Measurements from ENCODE around the gene PSG6.
"Not testable (repeated sequence)": the region's sequence is repeated elsewhere in the genome, so short reads cannot be mapped to it uniquely, and the experiment has no call there.

The PSG6 gene

DNA sequence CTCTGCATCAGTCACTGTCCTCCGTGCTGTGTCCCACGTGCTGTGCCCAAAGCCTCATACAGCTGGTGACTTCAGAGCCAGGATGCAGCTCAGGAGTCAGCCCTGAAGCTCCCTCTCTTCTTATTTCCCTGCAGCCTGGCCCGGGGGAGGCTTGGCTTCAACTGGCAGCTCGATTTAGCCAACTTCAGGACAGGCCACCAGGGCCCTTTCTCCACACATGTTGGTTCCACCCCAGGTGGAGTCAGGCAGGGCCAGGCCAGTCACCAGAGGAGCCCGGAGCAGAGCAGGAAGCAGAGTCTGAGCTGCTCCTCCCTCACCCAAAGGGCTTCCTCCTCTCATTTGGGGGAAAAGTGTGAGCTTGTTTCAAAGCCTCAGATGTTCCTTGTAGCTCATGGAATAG, 11.5 kb downstream of the PSG6 start:
- H3K4me3 ChIP-seq (ENCODE audit: low read depth, low read length); DNase-seq (ENCODE audit: low read depth): not testable (repeated sequence)

DNA sequence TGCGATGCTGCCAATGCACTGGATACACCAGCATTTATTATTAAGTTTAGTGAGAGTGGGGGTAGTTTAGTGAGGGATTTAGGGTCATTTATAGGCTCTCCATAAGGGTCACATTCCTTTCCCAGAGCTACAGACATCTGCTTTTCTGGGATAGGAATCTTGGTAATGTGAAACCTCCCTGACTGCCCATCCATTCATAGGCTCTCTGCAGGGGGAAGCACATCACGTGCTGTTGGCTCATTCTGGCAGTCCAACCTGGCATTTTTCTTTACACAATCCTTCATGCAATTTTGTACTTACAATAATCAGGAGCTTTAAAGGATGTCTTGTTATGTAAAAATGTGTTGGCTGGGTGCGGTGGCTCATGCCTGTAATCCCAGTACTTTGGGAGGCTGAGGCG, 17.1 kb downstream of the PSG6 start:
- H3K4me3 ChIP-seq (ENCODE audit: low read depth, low read length), result not testable (repeated sequence)
- DNase-seq (ENCODE audit: low read depth), result peak; percentile 30

DNA sequence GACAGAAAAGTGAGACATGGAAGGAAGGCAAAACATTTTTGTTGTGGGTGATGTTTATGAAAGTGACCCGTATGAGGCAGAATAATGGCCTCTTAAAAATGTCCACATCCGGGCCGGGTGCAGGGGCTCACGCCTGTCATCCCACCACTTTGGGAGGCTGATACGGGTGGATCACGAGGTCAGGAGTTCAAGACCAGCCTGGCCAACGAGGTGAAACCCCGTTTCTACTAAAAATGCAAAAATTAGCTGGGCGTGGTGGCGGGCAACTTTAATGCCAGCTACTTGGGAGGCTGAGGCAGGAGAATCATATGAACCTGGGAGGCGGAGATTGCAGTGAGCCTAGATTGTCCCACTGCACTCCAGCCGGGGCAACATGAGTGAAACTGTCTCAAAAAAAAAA, 18.0 kb downstream of the PSG6 start:
- not testable (repeated sequence) for DNase-seq (ENCODE audit: low read depth); H3K4me3 ChIP-seq (ENCODE audit: low read depth, low read length)

DNA sequence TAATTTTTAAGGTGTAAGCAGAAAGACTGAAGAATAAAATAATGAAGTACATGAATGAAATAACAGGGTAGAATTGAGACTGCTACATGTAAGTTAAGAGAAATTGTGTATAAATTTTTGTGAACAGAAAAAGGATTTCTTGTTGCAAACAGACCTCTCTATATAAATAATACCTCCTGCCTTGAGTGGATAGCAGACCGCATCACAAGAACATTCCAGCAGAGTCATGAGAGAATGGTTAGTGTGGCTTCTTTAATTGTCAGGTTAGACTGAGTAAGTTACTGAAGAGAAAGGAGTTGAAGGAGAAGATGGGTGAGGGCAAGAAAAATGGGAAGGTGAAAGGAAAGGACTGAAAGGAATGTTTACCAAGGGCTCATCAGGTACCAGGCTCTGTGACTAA, 18.6 kb downstream of the PSG6 start:
- H3K4me3 ChIP-seq (ENCODE audit: low read depth, low read length), result not testable (repeated sequence)
- DNase-seq (ENCODE audit: low read depth), result peak; percentile 28

DNA sequence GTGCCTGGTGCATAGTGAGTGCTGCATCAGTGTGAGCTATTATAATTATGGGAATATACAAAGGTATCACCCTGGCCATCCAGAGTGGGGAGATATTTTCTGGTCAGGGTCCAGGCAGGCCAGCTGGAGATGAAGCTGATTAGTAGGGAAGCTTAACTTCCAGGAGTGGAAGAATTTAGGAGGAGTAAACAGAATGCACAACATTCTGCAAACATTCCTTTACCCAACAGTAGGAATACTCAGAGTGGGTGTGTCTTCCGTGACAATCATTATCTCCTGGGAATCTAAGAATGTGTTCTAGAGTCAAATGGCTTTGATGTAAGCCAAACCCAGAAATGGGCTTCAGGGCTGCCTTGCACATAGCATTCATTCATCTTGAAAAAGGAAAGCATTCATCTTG, 19.0 kb downstream of the PSG6 start:
- not testable (repeated sequence) for DNase-seq (ENCODE audit: low read depth)

DNA sequence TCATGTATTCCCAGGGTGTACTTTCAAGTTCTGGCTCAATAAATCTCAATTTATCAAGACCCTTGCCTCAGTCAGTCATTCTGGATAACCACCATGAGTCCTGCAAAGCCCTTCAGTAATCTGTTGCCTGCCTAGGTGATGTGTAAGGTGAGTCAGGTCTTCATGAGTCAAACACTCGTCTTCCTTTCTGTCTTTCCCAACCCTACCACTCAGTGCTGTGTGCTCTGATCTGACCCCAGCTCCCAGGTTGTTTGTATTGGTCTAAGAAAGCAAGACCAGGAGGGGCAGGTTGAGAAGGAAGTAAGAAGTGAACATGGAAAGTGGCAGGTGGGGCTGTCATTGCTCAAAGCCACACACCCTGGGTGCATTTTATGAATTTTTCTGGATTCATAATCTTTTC, 20.0 kb downstream of the PSG6 start:
- not testable (repeated sequence) for DNase-seq (ENCODE audit: low read depth); H3K4me3 ChIP-seq (ENCODE audit: low read depth, low read length)

More for the DNA sequence above, 19.0 kb downstream of the PSG6 start:
- not testable (repeated sequence) for H3K4me3 ChIP-seq (ENCODE audit: low read depth, low read length)

DNA sequence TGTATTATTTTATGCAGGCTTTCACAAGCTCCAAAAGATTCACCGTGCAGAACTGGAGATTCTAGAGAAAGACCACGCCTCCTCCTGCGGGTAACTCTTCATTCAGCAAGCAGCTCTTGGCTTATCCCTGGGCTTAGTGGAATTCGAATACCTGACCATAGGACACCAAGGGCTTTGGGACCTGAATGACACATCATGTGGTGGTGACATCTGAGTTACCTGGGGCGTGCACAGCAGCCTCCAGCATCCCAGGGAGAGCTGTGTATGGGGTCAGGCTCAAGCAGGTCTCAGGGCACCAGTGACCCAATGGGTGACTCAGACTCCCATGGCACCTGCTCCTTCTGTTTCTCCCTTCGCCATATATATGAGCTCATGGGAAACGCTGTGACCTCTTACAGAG, 27.2 kb downstream of the PSG6 start:
- not testable (repeated sequence) for DNase-seq (ENCODE audit: low read depth)

DNA sequence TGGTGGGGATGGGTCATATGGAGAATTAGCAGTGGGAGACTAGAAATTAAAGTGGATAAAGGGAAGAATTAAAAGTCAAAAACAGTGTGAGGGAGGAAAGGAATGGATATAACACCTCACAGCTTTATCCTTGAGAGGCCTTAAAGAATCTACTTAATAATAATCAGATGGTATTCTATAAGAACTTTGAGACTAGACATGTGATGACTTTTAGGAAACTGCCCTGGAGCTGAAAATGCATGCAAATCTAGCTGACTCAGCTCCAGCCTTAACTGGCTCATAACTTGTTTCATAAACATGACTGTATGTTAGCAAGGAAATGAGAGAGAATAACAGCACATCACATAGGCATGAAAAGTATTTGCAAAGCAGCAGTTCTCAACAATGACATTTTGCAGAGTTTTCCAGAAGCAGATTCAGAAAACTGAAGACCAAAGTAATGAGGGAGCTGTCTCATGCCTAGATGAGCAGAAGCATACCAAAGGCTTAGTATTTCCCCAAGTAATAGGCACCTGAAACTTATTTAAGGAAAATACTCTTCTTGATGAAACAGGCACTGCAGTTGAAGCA, 29.7 kb downstream of the PSG6 start:
- not testable (repeated sequence) for H3K4me3 ChIP-seq (ENCODE audit: low read depth, low read length); DNase-seq (ENCODE audit: low read depth)

More for the DNA sequence above, 27.2 kb downstream of the PSG6 start:
- not testable (repeated sequence) for H3K4me3 ChIP-seq (ENCODE audit: low read depth, low read length)

DNA sequence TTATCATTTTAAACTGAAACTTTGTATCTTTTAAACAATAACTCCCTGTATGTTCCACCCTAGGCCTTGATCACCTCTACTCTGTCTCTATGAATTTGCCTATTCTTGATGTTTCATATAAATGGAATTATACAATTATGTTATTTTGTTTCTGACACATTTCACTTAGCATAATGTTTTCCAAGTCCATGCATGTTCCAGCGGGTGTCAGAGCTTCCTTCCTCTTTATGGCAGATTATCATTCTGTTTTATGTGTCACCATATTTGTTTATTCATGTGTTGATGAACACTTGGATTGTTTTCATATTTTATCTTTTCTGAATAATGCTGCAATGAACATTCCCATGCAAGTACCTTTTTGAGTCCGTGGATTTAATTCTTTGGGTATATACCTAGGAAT, 35.0 kb downstream of the PSG6 start:
- not testable (repeated sequence) for H3K4me3 ChIP-seq (ENCODE audit: low read depth, low read length); DNase-seq (ENCODE audit: low read depth)

DNA sequence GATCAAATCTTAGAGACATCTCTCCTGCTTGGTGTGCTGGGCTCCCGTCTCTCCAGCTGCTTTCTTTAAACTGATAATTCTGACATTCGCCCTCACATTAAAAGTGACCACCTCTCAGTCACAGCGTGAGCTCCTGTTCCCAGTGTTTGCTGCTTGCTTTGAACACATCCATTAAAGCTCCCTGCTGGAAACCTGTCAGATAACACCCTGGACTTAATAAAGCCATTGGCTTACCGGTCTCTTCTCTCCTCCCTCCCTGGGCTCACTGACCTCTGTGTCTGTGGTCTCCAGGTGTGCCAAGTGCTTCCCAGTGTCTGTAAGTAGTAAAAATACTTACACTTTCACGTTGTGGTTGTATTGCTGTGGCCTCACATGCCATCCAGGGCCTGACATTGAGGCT, 35.7 kb downstream of the PSG6 start:
- not testable (repeated sequence) for DNase-seq (ENCODE audit: low read depth); H3K4me3 ChIP-seq (ENCODE audit: low read depth, low read length)

DNA sequence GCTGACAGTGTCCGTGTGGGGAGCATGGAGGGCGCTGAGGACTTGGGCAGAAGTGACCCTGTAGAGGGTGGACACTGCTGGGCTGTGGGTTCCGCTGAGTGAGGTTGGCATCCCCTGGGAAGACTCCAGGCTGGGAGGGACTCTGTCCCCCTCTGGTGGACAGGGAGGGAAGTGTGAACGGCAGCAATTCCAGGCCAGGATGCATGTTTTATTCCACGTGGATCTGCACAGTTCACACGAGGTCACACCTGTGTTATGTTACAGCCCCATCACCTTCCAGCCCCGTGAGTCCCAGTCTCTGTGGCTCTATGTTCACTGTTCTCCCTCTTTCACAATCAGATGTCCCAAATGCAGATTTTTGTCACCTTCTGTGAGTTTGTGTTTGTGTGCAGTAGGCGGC, 36.4 kb downstream of the PSG6 start:
- DNase-seq (ENCODE audit: low read depth), result peak; percentile 17

DNA sequence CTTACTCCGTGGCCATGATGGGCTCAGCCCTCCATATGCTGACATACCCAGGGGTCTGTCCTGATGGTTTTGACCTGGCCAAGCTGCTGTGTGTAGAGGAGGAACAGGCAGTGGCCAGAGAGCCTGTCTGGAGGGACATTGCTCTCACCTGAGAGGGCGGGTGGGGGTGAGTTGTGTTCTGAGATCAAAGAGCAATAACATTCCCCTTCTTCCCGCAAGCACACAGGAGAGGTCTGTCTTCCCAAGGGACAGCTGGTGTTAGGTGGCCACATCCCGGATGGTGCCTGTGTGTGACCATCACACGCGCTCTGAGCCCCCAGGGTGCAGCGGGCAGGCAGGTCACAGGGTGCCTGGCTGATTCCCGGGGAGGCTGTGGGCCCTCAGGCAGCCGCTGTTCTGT, 37.1 kb downstream of the PSG6 start:
- H3K4me3 ChIP-seq (ENCODE audit: low read depth, low read length); DNase-seq (ENCODE audit: low read depth): not testable (repeated sequence)

More for the DNA sequence above, 36.4 kb downstream of the PSG6 start:
- TF ChIP-seq, protein P1, sequence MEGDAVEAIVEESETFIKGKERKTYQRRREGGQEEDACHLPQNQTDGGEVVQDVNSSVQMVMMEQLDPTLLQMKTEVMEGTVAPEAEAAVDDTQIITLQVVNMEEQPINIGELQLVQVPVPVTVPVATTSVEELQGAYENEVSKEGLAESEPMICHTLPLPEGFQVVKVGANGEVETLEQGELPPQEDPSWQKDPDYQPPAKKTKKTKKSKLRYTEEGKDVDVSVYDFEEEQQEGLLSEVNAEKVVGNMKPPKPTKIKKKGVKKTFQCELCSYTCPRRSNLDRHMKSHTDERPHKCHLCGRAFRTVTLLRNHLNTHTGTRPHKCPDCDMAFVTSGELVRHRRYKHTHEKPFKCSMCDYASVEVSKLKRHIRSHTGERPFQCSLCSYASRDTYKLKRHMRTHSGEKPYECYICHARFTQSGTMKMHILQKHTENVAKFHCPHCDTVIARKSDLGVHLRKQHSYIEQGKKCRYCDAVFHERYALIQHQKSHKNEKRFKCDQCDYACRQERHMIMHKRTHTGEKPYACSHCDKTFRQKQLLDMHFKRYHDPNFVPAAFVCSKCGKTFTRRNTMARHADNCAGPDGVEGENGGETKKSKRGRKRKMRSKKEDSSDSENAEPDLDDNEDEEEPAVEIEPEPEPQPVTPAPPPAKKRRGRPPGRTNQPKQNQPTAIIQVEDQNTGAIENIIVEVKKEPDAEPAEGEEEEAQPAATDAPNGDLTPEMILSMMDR (conservative IDR thresholded peaks at IDR 0.05; ENCODE audit: low read depth, low read length), result peak; percentile 69
- not testable (repeated sequence) for H3K4me3 ChIP-seq (ENCODE audit: low read depth, low read length)

DNA sequence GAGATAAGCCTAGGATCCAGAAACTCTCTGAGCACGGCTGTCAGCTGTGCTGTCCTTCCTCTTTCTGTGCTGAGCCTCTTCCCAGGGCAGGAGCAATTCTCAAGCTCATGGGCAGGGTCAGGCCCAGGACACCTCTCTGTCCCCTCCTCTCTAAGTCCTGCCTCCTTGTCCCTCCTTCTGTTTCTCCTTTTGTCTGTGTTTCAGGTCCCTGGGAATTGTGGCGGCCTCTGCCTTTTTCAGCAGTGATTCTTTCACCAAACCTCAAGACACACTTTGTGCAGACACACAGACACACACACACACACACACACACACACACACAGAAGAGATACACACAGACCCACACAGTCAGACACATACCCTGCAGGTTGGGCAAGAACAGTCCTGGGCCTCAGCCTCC, 38.1 kb downstream of the PSG6 start, which contains the start of gene PSG1:
Gene PSG1, minus strand, starts transcription at position 101 of the 400 bp plus-strand sequence. CDS start 132 bp downstream, outside the sequence.
- no peak for DNase-seq (ENCODE audit: low read depth)
- TF ChIP-seq, protein P1 (conservative IDR thresholded peaks at IDR 0.05; ENCODE audit: low read depth, low read length), result no peak
- no peak within 1 kb of the TSS for H3K4me3 ChIP-seq (ENCODE audit: low read depth, low read length)

DNA sequence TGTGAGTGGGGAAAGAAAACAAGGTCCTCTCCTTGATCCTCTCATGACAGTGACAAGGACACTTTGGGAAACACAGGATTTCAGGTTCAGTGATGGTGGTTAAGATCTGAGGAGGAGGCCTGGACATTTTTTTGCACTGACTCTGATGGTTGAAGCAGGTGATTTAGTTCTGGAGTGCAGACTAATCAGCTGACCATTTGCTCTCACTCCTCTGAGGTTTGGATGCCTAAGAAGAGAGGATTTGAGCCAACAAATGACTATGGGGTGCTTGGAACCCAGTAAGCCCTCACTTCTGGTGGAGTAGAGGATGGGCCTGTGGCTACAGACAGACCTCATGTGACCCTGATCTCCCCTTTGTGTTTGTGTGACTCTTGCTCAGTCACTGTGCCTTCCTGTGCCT, 41.1 kb downstream of the PSG6 start:
- H3K4me3 ChIP-seq (ENCODE audit: low read depth, low read length), result not testable (repeated sequence)
- peak; percentile 33 for DNase-seq (ENCODE audit: low read depth)

DNA sequence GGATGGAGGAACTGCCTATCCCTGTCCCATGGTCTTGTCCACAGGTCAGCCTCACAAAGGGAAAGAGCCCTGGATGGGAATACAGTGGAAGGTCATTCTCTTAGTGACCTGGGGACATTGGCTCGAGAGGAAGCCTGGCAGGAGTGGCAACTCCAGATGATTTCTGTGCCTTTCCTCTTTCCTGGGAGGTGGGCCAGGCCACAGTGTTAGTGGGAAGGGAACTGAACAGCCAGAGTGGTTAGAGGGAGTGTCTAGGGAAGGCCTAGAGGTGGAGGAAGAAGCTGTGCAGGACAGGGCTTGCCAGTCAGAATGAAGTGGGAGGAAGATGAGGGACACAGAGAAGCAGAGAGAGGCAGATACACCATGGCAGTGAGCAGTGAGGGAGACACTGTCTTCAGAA, 41.8 kb downstream of the PSG6 start:
- not testable (repeated sequence) for DNase-seq (ENCODE audit: low read depth); H3K4me3 ChIP-seq (ENCODE audit: low read depth, low read length)

DNA sequence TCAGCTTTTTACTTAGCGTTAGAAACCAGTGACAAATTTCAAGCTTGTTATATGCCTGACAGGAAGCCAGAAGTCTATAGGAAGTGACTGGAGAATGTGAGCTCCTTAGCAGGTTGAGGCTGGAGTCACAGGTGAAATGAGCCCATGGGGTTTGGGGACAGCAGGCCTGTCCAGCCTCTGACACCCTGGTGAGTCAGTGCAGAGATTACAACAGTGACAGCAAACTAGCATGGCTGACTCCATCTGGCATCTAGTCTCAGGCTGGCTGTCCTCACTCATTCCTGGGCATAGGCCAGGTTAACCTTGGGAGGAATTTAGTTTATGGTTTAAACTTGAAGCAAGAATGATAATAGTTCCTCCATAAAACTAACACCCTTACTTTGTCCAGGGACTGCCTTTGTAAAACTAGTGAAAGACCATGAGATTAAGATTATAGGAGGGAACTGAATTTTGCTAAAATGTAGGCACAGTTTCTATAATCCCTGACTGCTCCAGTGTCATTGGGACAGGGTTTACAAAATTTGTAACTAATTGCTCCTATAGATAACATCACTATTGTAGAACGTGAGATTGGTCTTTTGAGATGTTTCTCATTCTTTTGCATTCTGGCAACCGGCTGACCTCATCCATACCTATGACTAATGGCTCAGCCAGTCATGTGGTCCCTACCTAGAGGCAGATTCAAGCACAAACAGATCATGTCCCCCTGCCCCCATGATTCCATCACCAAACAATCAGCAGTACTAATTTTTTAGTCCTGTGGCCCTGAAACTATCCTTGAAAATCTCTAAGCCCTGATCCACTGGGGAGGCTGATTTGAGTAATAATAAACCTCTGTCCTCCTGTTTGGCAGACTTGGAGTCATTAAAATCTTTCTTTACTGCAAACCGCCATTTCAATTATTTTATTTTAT, 42.5 kb downstream of the PSG6 start:
- not testable (repeated sequence) for H3K4me3 ChIP-seq (ENCODE audit: low read depth, low read length)
- peak; percentile 72 for DNase-seq (ENCODE audit: low read depth)

DNA sequence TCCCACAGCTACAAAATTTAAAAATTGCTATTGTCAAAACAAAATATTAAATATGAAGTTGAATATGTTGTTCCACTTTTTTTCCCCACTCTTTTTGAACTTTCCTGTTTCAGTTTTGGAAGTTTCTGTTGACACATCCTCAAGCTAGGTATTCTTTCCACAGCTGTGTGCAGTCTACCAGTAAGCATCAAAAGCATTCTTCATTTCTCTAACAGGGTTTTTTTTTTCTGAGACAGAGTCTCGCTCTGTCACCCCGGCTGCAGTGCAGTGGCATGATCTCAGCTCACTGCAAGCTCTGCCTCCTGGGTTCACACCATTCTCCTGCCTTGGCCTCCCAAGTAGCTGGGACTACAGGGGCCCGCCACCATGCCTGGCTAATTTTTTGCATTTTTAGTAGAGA, 43.6 kb downstream of the PSG6 start:
- H3K4me3 ChIP-seq (ENCODE audit: low read depth, low read length); DNase-seq (ENCODE audit: low read depth): not testable (repeated sequence)

All from choroid plexus epithelial cell (primary cell).